ENCODE results near the gene ABHD11. TPM values are rescaled to one million over a fixed set of nuclear protein-coding genes. Genes with fewer than 3 reads are reported as not detected.

ABHD11 gene
- total RNA-seq, 1 experiment from 2014 or later, result 18.9 TPM

DNA sequence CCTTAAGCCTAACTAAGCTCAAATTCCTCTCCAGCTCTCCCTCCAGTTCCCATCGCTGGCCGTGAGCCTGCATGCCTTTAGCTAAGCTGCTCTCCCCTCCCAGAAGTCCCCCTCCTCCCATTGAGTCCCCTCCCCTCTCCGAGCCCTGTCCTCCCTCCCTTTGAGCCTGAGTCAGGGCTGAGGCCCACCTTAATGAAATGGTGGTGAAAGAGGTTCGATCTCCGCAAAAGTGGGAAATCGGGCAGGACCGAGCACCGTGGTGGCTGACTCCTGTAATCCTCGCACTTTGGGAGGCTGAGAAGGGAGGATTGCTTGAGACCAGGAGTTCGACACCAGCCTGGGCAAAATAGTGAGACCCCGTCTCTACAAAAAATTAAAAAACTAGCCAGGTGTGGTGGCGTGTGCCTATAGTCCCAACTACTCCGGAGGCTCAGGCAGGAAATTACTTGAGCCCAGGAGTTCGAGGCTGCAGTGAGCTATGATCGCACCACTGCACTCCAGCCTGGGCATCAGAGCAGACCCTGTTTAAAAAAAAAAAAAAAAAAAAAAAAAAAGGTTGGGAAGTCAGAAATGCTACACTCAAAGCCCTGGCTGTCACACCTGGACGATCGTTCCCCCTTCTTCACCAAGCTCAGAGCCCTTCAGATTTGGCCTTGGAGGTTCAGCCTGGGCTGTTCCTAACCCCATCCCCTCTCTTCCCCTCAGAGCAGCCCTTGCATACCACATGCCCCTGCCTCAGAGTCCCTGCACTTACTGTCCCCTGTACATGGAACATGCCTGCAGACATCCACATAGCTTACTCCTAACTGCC lies 32.5 kb upstream of the ABHD11 start:
- TF ChIP-seq, protein P1, sequence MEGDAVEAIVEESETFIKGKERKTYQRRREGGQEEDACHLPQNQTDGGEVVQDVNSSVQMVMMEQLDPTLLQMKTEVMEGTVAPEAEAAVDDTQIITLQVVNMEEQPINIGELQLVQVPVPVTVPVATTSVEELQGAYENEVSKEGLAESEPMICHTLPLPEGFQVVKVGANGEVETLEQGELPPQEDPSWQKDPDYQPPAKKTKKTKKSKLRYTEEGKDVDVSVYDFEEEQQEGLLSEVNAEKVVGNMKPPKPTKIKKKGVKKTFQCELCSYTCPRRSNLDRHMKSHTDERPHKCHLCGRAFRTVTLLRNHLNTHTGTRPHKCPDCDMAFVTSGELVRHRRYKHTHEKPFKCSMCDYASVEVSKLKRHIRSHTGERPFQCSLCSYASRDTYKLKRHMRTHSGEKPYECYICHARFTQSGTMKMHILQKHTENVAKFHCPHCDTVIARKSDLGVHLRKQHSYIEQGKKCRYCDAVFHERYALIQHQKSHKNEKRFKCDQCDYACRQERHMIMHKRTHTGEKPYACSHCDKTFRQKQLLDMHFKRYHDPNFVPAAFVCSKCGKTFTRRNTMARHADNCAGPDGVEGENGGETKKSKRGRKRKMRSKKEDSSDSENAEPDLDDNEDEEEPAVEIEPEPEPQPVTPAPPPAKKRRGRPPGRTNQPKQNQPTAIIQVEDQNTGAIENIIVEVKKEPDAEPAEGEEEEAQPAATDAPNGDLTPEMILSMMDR (IDR thresholded peaks at IDR 0.05; ENCODE audit: unreplicated experiment), result no peak
- ChIA-PET POLR2A (no interaction called here), CTCF (interaction anchor here (0.9 kb wide), 1 partner anchor 50 kb away, joined by 3 read pairs; no protein-coding TSS in a partner anchor)
- no TSS peak for BruUV-seq (replicated peaks)
- Mint-ChIP-seq H3K27me3 (ENCODE audit: insufficient read depth, unreplicated experiment) (peaks cover 12% of the 10 kb centered on the region), H3K27ac (ENCODE audit: low read depth, unreplicated experiment) (no peak overlapping the region), H3K4me1 (ENCODE audit: insufficient read depth, unreplicated experiment) (no peaks in the 10 kb centered on the region), H3K4me3 (ENCODE audit: unreplicated experiment) (peak overlapping the region; percentile 28), H3K36me3 (ENCODE audit: insufficient read depth, unreplicated experiment) (no peaks in the 10 kb centered on the region), H3K9me3 (ENCODE audit: unreplicated experiment) (no peaks in the 10 kb centered on the region)
- no peak for DNase-seq (ENCODE audit: unreplicated experiment)
- intact Hi-C loops (cut with micrococcal nuclease), result no loop called here

DNA sequence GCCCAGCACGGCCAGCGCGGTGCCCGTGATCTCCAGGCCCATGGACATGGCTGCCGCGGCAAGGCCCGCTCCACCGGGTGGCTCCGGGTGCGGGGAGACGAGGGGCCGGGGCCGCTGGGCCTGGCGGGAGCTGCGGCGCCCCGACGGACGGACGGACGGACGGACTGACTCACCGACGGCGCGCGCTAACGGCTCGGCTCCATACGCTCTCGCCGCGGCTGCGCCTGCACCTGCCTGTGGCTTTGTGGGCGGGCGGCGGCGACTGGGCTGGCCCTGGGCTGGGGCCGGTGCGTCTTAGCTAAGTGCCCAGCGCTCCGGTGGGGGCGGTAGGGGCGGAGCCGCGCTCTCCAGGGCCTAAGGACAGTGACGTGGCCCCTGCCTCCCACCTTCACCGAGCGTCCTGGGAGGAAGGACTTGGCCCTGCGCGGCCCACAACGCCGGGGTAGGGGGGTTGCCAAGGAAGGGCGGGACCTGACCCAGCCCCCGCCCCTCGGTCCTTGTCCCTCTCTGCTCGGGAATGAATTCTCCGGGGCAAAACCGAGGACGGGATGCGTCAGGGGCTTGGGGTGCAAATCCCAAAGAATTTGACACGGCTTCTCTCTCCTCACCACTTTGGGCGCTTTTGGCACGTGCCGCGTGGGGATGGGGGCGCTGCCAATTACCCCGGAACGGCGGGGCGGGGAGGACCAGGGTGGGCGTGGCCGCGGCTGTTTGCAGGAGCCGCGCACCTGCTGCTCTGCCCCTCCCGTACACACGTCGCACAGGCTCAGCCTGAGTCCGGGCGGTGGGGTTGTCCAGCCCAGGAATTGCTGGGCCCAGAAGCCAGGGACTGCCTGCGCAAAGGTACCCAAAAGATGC lies 31.6 kb upstream of the ABHD11 start, which contains the start of gene CLDN3:
TSS of gene CLDN3 (minus strand) at position 269 of the 858 bp plus-strand sequence. CDS start at position 48, 221 bp downstream.
- Mint-ChIP-seq H3K4me3 (ENCODE audit: unreplicated experiment) (peak within 1 kb of the TSS; percentile 28), H3K4me1 (ENCODE audit: insufficient read depth, unreplicated experiment) (no peaks in the 10 kb centered on the region), H3K27me3 (ENCODE audit: insufficient read depth, unreplicated experiment) (peaks cover 12% of the 10 kb centered on the region), H3K36me3 (ENCODE audit: insufficient read depth, unreplicated experiment) (no peaks in the 10 kb centered on the region), H3K9me3 (ENCODE audit: unreplicated experiment) (no peaks in the 10 kb centered on the region), H3K27ac (ENCODE audit: low read depth, unreplicated experiment) (no peak within 1 kb of the TSS)
- TF ChIP-seq, protein P1 (IDR thresholded peaks at IDR 0.05; ENCODE audit: unreplicated experiment), result no peak
- intact Hi-C loops (cut with micrococcal nuclease), result no loop called here
- ChIA-PET POLR2A (no interaction called here), CTCF (interaction anchor here (0.6 kb wide), 1 partner anchor 45 kb away, joined by 3 read pairs; no protein-coding TSS in a partner anchor)
- no peak for DNase-seq (ENCODE audit: unreplicated experiment)
- no TSS peak for BruUV-seq (replicated peaks)

DNA sequence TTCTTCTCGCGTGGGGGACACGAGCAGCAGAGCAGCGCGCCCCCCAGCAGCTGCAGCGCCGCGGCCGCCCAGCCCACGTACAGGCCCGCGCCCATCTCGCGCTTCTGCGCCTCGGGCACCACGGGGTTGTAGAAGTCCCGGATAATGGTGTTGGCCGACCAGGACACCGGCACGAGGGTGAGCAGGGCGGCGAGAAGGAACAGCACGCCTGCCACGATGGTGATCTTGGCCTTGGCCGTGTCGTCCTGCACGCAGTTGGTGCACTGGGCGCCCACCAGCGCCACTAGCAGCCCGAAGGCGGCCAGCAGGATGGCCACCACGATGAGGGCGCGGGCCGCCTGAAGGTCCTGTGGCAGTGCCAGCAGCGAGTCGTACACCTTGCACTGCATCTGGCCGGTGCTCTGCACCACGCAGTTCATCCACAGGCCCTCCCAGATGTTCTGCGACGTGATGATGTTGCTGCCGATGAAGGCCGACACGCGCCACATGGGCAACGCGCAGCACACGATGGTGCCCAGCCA lies 30.9 kb upstream of the ABHD11 start:
- no peak for DNase-seq (ENCODE audit: unreplicated experiment)
- BruUV-seq (replicated peaks), result no TSS peak
- H3K9me3 Mint-ChIP-seq (ENCODE audit: unreplicated experiment), result no peaks in the 10 kb centered on the region
- no peak overlapping the region for H3K4me3 Mint-ChIP-seq (ENCODE audit: unreplicated experiment)
- no peaks in the 10 kb centered on the region for H3K4me1 Mint-ChIP-seq (ENCODE audit: insufficient read depth, unreplicated experiment)
- POLR2A ChIA-PET, result no interaction called here
- CTCF ChIA-PET, result interaction anchor here (0.6 kb wide), 1 partner anchor 44 kb away, joined by 3 read pairs; no protein-coding TSS in a partner anchor
- TF ChIP-seq, protein P1 (IDR thresholded peaks at IDR 0.05; ENCODE audit: unreplicated experiment), result no peak
- peaks cover 12% of the 10 kb centered on the region for H3K27me3 Mint-ChIP-seq (ENCODE audit: insufficient read depth, unreplicated experiment)
- no peak overlapping the region for H3K27ac Mint-ChIP-seq (ENCODE audit: low read depth, unreplicated experiment)
- H3K36me3 Mint-ChIP-seq (ENCODE audit: insufficient read depth, unreplicated experiment), result no peaks in the 10 kb centered on the region
- intact Hi-C loops (cut with micrococcal nuclease), result no loop called here
